Anterior cingulate cortex (tissue), 58 donors: ENCODE measurements around the gene NPAS3.

Source experiments
- DNase-seq, 58 donors: peaks; one replicate each; lab custom pipeline; 2025; lab: John Stamatoyannopoulos, UW

NPAS3 gene

DNA sequence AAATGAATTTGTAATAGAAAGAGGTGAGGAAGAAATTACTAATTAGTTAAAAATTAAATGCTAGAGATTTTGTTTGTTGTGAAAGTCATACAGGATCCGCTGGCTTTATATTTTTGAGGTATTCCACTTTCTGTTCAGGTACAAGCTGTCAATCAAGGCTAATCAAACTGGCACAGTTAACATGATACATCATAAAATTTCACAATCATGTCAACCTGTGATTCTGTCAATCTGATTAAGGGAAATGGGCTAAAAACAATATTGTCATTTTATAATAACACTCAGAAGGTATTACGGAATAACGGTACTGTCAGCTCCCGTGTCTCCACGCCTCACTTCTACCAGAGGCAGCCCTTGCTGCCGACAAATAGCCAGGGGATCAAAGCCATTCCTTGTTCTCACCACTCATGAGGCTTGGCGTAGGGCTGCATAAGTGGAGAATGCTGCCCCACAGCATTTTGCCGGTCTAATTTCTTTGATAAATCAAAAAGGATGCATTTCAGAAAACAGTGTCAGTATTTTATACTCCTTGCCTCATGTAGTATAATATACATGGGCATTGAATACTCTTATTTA lies 352.9 kb downstream of the NPAS3 start:
- peak in 1 of 58 donors; percentile 3 for DNase-seq

DNA sequence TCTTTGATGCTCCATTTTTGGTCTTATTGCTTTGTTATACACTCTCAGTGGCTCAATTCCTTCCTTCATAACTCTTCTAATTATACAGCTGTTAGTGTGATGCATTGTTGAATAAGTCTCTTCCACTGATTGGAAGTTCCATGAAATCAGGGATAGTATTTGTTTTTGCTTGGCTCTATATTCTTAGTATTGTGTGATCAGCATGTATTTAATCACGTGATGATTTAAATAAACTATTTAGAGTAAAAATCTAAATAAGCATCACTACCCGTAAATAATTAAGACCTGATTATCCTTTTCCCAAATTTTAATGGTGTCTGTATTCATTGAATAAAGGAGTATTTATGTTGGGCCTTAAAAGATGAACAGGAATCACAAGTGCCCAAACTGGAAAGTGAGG lies 355.7 kb downstream of the NPAS3 start:
- no peak for DNase-seq

DNA sequence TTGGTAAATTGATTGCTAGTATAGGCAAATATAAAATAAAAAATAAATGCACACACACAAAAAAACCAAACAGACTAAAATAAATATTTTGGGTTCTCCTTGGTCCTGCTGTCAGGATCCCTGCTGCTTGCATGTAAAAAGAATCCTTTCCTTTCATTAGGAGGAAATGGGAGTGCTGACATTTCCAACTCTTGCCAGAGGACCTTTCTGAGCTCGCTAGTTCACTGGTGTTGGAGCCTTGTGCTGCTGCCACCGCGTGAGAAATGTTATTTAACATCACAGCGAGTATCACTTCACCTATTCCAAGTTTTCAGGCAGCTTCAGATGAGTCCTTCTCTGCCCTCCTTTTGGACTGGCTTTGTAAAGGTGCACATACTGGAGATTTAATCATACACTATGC lies 358.9 kb downstream of the NPAS3 start:
- no peak for DNase-seq

DNA sequence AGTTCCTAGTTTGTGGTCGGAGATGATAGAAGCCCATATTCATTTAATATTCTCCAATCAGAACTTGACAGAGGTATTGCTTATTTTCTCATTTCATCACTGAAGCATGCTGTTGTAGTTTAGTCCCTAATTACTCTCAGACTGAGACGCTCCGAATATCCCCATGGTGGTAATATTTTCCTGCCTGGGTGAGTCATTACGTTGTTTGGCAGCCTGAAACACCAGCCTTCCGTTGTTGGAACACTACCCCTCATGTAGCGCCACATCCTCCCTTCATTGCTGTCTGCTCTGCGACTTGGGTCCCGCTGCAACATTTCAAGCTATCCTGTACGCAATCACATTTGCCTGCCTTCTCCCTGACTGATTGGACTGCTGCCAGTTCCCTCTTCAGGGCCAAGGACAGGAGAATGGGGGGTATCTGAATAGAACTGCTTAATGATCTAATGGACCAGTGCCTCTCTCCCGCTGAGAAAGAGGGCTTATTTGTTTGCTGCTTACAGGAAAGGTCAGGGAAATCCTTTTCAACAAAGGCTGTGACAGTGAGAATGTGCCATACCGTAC lies 369.1 kb downstream of the NPAS3 start:
- DNase-seq = peak in 47 of 58 donors; percentile 5 to 75 (median 31)

DNA sequence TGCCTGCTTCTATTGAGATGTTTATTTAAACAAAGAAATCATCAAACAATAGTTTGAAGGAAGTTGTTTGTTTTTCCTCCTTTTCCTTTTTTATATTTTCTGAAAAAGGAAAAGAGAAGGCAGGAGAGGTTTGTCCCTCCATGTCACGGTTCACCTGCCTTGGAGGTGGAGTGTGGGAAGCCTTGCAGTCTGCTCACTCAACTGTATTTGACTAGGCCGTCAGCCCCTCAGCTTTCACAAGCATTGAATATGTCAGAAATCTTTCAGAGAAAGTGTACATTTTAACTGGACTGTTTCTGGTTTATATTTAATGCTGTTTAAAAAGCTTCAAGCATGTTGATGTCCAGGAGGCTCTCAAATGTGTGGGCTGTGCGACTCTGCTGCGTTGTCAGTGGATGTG lies 370.4 kb downstream of the NPAS3 start:
- DNase-seq = no peak

DNA sequence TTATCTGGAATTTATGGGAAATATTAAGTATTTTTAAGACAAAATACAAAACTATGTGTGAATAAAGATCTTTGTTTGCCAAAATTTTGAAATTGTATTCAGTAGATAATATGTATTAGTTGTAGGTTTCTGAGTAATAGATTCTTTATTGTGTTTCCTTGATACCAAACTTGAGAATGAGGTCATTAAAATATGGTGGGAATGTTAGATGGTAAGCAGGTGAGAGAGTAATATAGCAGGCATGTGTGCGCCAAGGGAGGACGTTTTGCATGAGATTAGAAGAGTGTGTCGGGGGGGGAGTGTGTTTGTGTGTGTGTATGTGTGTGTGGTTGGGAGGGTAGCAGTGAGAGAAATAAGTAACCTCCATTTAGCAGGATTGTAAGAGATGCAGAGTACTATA lies 376.5 kb downstream of the NPAS3 start:
- DNase-seq = no peak

DNA sequence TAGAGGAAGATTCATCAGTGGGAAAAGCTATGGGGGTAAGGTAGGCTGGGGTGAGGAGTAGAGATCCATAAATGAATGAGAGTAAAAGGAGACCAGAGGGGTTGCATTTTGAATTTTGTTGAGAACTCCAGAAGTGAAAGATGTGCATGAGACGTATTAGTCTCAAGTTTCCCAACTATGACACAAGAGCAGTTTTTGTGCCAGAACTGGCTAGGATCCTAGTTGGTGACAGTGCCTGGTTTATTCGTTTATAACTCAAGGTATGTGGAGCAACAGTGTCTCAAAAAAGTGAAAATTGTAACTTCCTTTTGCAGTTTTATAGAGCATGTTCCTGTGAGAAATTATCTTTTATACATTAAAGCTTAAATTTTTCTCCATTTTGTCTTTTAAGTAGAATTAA lies 377.0 kb downstream of the NPAS3 start:
- DNase-seq = peak in 2 of 58 donors; percentile 3 to 4

DNA sequence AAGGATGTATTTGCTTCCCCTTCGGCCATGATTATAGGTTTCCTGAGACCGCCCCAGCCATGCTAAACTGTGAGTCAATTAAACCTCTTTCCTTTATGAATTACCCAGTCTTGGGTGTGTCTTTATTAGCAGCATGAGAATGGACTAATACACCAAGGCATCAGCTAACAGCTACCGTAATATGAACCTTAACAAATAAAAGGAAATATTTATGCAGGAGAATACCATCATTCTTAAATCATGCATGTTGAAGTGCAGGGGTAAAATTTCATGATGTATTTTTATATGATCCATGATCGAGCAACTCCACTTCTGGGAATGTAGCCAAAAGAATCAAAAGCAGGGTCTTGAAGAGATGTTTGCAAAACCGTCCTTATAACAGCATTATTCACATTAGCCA lies 379.0 kb downstream of the NPAS3 start:
- DNase-seq = no peak

DNA sequence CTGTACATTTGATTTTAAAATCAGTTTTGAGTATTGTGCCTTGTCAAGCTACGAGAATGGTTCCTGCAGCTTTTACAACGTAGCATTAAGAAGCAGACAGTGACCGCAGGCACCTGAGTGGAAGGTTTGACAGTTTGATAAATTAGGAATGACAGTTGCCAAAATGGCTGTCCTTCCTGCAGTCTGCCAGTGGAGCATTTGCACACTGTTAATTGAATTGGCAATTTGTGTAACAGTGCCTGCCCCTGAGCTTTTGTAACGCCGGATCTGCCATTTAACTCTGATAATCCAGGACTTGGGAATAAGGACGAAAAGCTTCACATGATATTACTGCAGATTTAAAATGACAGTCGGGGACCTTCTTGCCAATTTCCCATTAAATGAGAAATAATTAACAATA lies 385.3 kb downstream of the NPAS3 start:
- no peak for DNase-seq

DNA sequence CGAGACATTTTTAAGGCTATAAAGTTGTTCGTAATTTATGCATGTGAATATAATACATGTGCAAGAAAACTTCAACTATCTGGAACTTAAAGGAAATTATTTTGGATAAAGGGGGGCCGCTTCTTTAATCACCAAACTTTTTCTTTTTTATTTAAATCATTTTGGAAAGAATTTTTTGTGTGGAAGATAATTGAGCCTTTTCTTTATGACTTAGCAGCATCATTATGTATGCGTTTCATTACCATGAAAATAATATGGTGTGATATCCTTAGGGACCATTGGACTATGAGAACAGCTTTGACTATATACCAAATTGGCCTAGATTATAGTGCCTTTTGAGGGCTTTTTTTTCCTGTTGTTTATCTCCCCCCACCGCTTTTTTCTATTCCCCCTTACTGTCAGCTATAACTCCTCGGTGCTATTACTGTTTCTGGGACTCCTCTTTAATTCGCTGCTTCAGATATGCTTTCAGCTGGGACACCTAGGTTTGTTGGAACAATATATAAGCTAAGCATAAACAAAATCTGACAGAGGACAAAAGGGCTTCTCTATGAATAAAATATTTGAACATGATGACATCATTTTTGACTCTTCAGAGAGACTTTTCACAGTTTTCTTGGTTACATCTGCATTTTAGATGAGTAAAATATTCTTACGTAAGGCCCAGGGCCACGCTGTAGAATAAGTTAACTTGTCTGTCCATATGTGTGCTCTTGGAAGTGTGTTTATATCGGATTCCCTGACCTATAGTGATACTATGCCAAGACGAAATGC lies 392.7 kb downstream of the NPAS3 start:
- no peak for DNase-seq

DNA sequence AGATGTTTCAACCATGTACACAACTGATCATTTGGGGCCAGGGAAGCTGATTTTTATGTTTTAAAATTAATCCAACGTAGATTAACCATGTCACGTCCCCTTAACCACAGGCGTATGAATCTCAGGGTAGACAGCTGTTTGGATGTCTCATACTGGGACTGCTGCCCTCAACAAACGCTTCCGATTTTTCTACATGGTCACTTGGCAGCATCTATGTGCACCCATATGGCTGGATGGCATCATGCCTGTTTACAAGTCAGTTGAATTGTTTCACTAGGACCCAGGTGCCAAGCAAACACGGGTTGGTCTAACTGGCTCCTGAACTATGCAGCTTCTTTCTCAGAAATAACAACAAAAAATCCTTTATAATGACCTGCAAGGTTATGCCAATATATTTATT lies 393.8 kb downstream of the NPAS3 start:
- DNase-seq = peak in 40 of 58 donors; percentile 7 to 83 (median 43)

DNA sequence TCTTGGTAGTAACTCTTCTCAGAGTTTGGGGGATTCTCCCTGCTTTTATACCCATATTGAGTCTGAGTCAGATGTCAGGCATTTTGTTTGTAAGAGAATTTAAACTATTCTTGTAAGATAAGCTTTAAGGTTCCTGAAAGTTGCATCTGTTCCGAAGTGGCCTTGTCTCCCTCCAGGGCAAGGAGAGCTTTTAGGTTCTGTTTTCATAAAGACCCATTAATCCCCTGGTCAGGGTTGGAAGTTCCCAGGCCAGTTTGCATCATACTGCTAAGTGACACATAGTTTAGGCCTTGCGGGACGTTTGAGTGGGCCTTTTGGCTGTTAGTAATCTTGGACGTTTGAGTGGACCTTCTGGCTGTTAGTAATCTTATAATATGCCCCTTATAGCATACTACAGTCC lies 396.7 kb downstream of the NPAS3 start:
- DNase-seq = no peak

DNA sequence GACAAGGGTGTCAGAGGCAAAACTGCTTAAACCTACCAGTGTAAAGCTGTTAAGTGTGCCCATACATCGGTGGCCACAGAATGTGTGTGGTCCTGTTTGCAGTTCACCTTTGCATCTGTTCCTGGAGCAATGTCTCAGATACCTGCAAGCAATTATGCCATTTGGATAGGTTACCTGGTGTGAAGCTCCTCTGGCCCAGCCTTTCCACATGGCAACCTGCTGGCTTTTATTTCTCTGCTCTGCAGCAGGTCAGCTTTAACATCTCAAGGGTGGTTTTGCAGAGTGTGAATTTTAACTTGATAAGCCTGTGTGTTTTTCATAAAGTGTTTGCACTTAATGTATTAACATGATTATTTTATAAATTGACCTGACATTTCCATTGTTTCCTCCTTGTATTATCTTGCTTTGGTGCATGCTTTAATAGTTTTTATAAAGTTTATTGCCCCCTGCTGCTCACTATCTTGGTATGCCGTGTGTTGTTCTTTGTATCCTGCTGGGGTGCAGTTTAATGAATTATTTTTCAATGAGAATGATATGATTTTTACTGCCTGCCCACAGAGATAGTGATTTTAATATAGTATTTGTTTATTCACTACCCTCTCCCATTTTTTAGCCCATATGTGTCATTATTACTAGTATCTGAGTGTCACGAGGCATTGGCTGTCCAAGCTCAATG lies 403.8 kb downstream of the NPAS3 start:
- DNase-seq = no peak

DNA sequence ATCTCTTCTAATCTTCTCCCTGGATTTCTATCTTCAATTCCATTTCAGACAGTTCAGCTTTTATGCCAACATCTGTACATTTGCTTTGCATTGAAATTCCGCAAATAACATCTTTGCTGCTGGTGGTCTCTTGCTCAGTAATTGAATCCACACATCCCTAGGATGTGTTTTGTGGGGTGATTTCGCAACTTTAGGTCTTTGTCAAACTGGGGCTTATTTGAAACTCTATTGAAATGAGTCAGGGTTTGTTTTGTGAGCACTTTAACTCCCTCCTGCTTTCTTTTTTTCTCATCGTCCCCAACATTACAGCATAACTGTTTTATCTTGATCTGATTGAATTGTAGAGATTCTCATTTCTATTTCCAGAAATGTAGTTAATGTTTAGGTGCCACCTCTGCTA lies 404.3 kb downstream of the NPAS3 start:
- no peak for DNase-seq

DNA sequence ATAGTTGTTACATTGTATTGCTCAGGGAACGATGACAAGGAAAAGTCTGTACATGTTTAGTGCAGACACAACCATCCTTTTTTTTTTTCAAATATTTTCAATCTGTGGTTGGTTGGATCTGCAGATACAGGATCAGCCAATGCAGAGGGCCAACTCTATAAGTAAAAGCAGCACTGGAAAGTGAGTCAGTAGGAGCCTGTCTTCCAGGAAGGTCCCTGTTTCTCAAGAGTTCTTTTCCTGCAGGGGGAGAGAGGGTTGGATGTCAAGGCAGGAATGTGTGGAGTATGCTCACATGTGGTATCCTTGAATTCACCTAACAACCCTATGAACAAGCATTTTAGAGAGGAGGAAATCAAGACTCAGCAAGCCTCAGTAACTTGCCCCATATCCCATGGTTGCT lies 409.1 kb downstream of the NPAS3 start:
- no peak for DNase-seq

DNA sequence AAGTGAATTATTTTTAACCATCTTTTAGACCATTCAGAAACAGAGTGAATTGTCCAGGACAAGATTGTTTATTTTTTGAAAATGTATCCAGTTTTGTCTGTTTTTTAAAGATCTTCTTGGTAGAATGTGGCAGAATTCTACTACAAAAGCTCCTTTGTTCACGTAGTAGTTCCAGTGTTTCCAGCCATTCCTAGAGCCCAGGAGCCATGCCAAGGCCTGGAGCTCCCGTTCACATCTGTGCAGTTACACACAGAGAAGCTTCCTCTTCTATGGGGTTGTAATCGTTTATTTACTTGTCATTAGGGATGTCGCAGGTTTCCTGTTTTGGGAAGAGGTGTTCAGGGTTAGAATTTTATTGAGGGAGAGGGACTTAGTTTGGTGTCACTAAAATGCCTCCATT lies 409.8 kb downstream of the NPAS3 start:
- peak in 8 of 58 donors; percentile 5 to 39 (median 12) for DNase-seq

DNA sequence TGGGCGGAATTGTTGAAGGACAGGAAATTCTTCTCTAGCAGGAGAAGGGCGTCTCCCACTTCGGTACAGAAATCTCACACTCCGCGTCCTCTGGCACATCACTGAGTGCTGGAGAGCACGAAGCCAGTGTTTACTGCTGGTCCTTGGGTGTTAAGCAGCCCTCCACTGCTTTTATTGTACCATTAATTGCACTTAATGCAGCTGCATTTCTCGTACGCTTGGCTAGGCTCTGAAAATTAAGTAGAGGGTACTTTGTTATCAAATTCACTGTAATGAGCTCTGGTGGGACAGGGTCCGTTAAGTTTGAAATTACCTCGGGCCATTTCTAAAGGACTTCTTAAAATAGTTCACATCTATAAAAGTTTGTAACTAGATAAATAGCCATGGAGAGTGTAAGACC lies 411.2 kb downstream of the NPAS3 start:
- no peak for DNase-seq

DNA sequence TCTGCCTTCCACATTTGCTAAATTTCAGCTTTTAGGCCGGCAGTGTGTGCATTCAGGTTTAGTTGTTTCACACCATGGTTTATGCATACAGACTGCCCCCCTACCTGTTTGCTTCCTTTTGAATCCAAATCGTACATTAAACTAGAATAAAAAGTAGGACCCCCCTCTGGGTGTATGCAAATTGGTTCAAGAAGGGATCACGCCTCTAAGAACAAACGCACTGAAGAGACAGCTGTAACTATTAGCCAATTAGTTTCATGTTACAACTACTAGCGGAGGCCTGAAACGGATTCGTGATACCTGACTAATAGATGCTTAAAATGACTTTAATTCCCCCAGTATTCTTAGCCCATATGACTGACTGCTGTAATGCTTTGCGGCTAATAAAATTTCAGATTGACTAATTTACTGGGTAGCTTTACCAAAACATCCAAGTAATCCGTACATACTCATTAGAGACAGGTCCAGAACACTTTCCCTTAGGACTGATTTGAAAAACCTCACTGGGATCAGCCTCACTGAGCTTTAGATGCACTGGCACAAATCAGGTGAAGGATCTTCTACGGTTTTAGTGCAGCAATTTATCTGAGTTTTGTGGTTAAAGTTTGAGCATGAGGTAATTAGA lies 411.8 kb downstream of the NPAS3 start:
- DNase-seq = no peak

DNA sequence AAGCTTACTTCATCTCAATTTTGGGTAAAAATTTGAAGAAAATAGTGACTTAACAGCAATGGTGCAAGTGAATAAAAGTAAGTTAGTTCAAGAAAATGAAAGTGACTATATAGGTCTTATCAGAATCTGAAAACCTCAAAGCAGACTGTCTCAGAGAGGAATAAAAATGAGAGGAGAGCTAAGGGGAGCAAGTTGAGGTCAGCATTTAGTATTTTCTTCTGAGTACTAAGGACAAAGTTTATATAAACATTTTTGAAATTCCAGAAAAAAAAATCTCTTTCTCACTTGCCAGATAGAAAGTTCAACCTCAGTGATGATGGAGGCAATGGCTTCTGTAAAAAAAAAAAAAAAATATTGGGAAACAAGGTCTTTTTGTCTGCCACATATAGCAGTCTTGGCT lies 414.1 kb downstream of the NPAS3 start:
- no peak for DNase-seq

DNA sequence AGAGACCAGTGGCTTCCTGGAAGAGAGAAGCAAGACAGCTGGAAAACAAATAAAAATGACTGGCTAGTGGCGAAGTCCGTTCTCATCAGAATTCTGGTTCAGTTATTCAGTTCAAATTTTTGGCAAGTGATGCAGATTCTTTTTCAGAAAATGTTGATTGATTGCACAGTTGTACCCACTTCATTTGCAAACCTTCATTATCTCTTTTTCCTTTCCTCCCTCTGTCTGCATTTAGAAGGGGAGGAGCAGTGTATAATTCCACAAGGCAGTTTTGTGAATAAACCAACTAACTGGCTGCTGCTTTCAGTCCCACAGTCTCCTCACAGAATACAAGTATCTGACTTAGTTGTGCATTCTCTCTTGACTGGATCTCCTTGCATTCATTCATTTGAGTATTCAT lies 417.5 kb downstream of the NPAS3 start:
- DNase-seq = no peak
